ENCODE data around the gene SRP9. TPM values are rescaled to one million over a fixed set of nuclear protein-coding genes. Genes with fewer than 3 reads are reported as not detected.
"Not testable (repeated sequence)": the region's sequence is repeated elsewhere in the genome, so short reads cannot be mapped to it uniquely, and the experiment has no call there.

Gene SRP9
- total RNA-seq, 2 experiments from 2014 or later = 246 to 253 TPM

DNA sequence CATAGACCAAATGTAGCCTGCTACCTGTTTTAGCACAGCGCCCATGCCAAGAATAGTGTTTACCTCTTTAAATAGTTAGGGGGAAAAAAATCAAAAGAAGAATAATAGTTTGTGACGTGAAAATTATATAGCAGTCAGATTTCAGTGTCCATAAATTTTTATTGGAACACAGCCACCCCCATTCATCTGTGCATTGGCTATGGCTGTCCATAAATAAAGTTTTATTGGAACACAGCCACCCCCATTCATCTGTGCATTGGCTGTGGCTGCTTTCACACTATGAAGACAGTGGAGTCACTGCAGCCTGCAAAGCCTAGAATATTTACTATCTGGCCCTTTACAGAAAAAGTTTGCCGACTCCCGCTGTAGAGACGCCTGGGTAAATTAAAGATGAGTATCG lies 53.2 kb downstream of the SRP9 start:
- H3K27ac Mint-ChIP-seq = no peak overlapping the region
- DNase-seq = no peak
- ChIA-PET POLR2A (no interaction called here), CTCF (no interaction called here)
- H3K9me3 Mint-ChIP-seq = no peaks in the 10 kb centered on the region
- no peaks in the 10 kb centered on the region for H3K27me3 Mint-ChIP-seq
- H3K36me3 Mint-ChIP-seq (ENCODE audit: low read depth) = no peaks in the 10 kb centered on the region
- H3K4me3 Mint-ChIP-seq = no peak overlapping the region
- no peaks in the 10 kb centered on the region for H3K4me1 Mint-ChIP-seq

DNA sequence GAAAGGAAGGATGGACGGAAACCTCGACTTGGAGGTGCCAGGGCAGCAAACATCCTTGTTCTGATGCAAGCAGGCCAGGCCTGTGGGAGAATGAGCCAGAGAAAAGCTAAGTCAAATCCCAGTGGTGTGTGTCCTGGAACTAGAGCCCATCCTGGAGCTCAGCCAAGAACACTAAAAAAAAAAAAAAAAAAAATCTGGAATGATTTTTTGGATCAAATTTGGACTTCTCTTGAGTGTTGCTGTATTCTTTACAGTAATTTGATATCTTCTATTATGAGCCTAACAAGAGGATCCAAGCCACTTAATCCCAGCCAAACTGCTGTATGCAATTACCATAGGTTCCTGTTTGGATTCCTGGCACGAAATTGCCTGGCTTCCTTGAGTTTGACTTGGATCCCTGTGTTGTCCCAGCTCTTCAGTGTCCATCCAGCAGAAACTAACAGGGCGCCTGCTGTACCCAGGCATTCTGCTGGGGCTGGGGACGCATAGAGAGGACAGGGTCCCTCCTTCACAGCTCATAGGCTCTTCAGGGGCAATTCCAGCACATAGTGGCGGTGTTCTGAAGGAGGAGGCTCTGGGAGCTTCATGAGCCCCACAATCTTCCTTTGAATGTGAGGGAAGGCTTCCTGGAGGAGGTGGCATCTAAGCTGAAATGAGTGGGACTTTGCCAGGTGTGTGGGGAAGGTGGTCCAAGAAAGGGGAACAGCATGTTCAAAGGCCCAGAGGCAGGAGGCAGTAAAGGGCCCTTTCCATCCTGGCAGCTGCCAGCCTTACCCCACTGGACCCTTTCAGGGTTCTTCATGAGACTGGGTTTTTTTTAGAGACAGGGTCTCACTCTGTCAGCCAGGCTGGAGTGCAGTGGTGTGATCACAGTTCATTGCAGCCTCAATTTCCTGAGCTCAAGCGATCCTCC lies 57.0 kb downstream of the SRP9 start:
- no peaks in the 10 kb centered on the region for H3K27me3 Mint-ChIP-seq
- no peak for DNase-seq
- H3K4me3 Mint-ChIP-seq = no peak overlapping the region
- no peaks in the 10 kb centered on the region for H3K9me3 Mint-ChIP-seq
- ChIA-PET CTCF (no interaction called here), POLR2A (interaction anchor here (0.7 to 0.8 kb wide), 2 partner anchors 165 to 390 kb away, joined by 4 to 8 read pairs; no protein-coding TSS in a partner anchor)
- no peak overlapping the region for H3K27ac Mint-ChIP-seq
- no peaks in the 10 kb centered on the region for H3K36me3 Mint-ChIP-seq (ENCODE audit: low read depth)
- no peaks in the 10 kb centered on the region for H3K4me1 Mint-ChIP-seq

DNA sequence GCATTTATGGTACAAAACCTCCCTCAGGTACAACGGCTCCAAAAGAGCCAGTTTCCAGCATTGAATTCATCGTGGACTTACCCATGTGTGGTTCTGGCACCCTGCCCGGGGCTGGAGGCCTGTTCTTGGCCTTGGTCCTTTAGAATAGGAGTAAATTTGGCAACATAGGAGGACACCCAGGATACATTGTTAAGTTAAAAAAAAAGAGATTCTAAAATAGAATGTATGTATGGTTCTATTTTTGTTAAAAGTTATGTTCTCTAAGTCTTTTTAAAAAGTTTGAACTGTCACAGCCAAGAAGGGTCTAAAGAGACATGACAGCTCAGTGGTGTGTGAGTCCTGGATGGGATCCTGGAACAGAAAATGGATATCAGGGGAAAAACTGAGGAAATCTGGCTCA lies 58.2 kb downstream of the SRP9 start:
- Mint-ChIP-seq H3K36me3 (ENCODE audit: low read depth) (no peaks in the 10 kb centered on the region), H3K9me3 (no peaks in the 10 kb centered on the region), H3K4me3 (no peak overlapping the region), H3K27me3 (no peaks in the 10 kb centered on the region), H3K27ac (no peak overlapping the region), H3K4me1 (peaks cover 1% of the 10 kb centered on the region)
- DNase-seq = no peak
- POLR2A ChIA-PET = no interaction called here
- CTCF ChIA-PET = no interaction called here

DNA sequence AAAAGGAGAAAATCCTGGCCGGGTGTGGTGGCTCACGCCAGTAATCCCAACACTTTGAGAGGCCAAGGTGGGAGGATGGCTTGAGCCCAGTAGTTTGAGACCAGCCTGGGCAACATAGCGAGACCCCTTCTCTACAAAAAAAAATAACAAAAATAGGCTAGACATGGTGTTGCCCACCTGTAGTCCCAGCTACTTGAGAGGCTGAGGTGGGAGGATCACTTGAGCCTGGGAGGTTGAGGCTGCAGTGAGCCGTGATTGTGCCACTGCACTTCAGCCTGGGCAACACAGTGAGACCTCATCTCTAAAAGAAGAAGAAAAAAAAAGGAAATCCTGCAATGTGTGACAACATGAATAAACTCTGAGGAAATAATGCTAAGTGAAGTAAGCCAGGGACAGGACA lies 58.7 kb downstream of the SRP9 start:
- H3K27ac Mint-ChIP-seq; CTCF ChIA-PET; POLR2A ChIA-PET; DNase-seq; H3K4me3 Mint-ChIP-seq; H3K36me3 Mint-ChIP-seq (ENCODE audit: low read depth); H3K9me3 Mint-ChIP-seq; H3K27me3 Mint-ChIP-seq; H3K4me1 Mint-ChIP-seq: not testable (repeated sequence)

DNA sequence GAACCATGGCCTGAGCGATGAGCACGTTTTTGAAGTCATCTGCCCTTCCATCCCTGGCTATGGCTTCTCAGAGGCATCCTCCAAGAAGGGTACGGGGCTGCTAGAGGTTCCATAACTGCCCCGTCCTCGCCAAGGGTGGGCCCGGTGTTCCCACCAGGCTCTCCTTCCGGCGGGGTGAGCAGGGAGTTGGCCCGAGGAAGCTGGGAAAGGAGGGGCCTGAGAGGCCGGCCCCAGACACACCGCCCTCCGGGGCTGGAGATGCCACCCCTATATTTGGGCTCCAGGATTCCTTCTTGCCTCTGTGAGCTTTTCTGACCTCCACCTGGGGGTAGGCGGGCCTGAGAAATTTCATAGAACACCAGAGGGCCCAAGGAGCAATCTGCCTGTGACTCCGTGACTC lies 61.2 kb downstream of the SRP9 start:
- ChIA-PET POLR2A (interaction anchor here (1.4 to 1.9 kb wide), 3 partner anchors 17 to 61 kb away, joined by 5 to 8 read pairs (median 5); partner anchors contain the start of genes SRP9 and TMEM63A), CTCF (no interaction called here)
- Mint-ChIP-seq H3K9me3 (no peaks in the 10 kb centered on the region), H3K4me3 (no peak overlapping the region), H3K27ac (no peak overlapping the region), H3K27me3 (no peaks in the 10 kb centered on the region), H3K36me3 (ENCODE audit: low read depth) (no peaks in the 10 kb centered on the region), H3K4me1 (peaks cover 9% of the 10 kb centered on the region)
- no peak for DNase-seq

Other genes starting within 250 kb of the SRP9 start
- gene ENAH, start 124.7 kb upstream of the SRP9 start, total RNA-seq = not detected
- 1 to 10 TPM in 1 of 2 experiments, under 1 TPM in 1; 0.93 to 1.0 TPM for gene EPHX1, start 32.3 kb downstream of the SRP9 start, total RNA-seq
- gene TMEM63A, start 104.6 kb downstream of the SRP9 start, total RNA-seq = 100 to 1,000 TPM; 126 to 127 TPM
- gene LEFTY1, start 111.3 kb downstream of the SRP9 start, total RNA-seq = not detected
- 100 to 1,000 TPM; 101 to 105 TPM for gene PYCR2, start 146.4 kb downstream of the SRP9 start, total RNA-seq
- gene LEFTY2, start 163.4 kb downstream of the SRP9 start, total RNA-seq = not detected
- gene SDE2, start 221.5 kb downstream of the SRP9 start, total RNA-seq = 10 to 100 TPM; 19.8 to 20.1 TPM